Osteoblast (primary cell): Measurements from ENCODE around the gene ACVR1. TPM values are rescaled to one million over a fixed set of nuclear protein-coding genes. Genes with fewer than 3 reads are reported as not detected.
A peak's percentile ranks its signal among the peaks of the same experiment; 100 is the strongest.

Experiments
- DNase-seq: peaks from one replicate; pipeline ENCODE4 v3.0.0; 2011; ENCODE audit warnings: low spot score, mixed read lengths; ENCODE audit not compliant: insufficient read length; ENCODE audit errors: missing footprints
- H2AFZ ChIP-seq: 2 replicates; pipeline ENCODE4 v1.6.0; 2011; ENCODE audit warnings: mild to moderate bottlenecking, low read length
- H3K27ac ChIP-seq: 2 replicates; pipeline ENCODE4 v1.5.1; 2011; ENCODE audit warnings: mild to moderate bottlenecking, low read depth, low read length, moderate library complexity
- H3K27me3 ChIP-seq: 2 replicates; pipeline ENCODE4 v1.6.0; 2012; ENCODE audit warnings: mild to moderate bottlenecking, control low read depth, inconsistent platforms, low read length, moderate library complexity; ENCODE audit not compliant: insufficient read depth
- H3K36me3 ChIP-seq: 2 replicates; pipeline ENCODE4 v1.5.1; 2011; ENCODE audit warnings: mild to moderate bottlenecking, low read length, control low read depth, moderate library complexity; ENCODE audit not compliant: insufficient read depth
- H3K4me1 ChIP-seq: 2 replicates; pipeline ENCODE4 v1.5.1; 2011; ENCODE audit warnings: mild to moderate bottlenecking, low read length, control low read depth, moderate library complexity; ENCODE audit not compliant: insufficient read depth
- H3K4me2 ChIP-seq: 2 replicates; pipeline ENCODE4 v1.6.0; 2011; ENCODE audit warnings: mild to moderate bottlenecking, low read length; ENCODE audit not compliant: insufficient read depth
- H3K4me3 ChIP-seq: fragments of 200-600 bp; sonication (generic); 3 replicates; pipeline ENCODE4 v1.5.1; 2012; ENCODE audit warnings: mild to moderate bottlenecking, low read length, inconsistent platforms; ENCODE audit not compliant: insufficient read depth
- H3K79me2 ChIP-seq: 2 replicates; pipeline ENCODE4 v1.6.0; 2012; ENCODE audit warnings: mild to moderate bottlenecking, low read length, control low read depth, inconsistent platforms; ENCODE audit not compliant: insufficient read depth
- H3K9me3 ChIP-seq: 2 replicates; pipeline ENCODE4 v1.5.1; 2011; ENCODE audit warnings: low read depth, low read length, control low read depth
- H4K20me1 ChIP-seq: 2 replicates; pipeline ENCODE4 v1.6.0; 2012; ENCODE audit warnings: mild to moderate bottlenecking, low read length, control low read depth; ENCODE audit not compliant: insufficient read depth
- total RNA-seq: library from RNA; depleted of rRNA; stranded (reverse); fragments of >200 nt; gene quantifications from 2 replicates; pipeline ENCODE4 v1.2.3, GENCODE V29; 2012
- TF ChIP-seq, protein P1 (sequence below): IDR thresholded peaks from 2 replicates; pipeline ENCODE4 v1.5.1; 2011; ENCODE audit warnings: mild to moderate bottlenecking, low read depth, low read length, moderate library complexity; ENCODE audit errors: extremely low read depth

ACVR1 gene
- total RNA-seq, 1 donor = 52.5 TPM

DNA sequence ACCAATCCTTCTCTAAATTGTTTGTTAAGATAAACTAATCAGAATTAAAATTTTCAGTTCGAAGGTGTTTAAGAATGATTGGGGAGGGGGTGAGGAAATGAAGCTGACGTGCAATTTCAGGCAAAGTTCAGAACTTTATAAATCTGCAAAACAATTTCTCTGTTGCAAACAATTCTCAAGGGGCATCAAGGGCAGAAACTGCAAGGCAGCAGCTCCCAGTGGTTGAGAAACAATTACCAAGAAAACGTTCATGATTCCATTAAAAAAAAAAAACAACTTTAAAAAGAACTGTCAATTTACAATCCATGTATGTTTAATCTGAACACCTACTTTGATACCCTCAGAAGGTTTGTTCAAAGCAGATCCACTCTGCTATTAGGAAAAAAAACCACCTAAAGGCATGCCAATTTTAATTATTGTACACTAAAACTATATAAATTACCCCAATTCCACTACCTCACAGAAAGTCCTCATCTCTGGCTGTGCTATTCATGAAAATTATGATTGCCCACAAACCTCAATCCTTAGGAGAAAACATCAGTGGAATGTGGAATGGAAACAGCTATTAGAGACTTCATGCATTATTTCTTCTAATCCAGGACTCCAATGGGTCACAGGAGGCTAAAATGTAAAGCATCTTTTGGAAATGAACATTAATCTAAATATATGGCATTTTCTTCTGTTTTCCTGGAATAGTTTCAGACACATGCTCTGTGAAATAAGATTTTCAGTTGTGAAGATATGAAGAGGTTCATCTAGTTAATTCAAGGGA lies 127.6 kb downstream of the ACVR1 start:
- Histone ChIP-seq H3K9me3 (no peaks in the 10 kb centered on the region), H3K4me3 (no peak overlapping the region), H3K79me2 (peaks cover 39% of the 10 kb centered on the region), H3K27ac (peak overlapping the region; percentile 47), H2AFZ (no peak overlapping the region), H3K36me3 (peaks cover 11% of the 10 kb centered on the region), H3K4me2 (peak overlapping the region; percentile 37), H4K20me1 (no peaks in the 10 kb centered on the region), H3K27me3 (no peaks in the 10 kb centered on the region), H3K4me1 (peaks cover 40% of the 10 kb centered on the region)
- no peak for DNase-seq
- TF ChIP-seq, protein P1, sequence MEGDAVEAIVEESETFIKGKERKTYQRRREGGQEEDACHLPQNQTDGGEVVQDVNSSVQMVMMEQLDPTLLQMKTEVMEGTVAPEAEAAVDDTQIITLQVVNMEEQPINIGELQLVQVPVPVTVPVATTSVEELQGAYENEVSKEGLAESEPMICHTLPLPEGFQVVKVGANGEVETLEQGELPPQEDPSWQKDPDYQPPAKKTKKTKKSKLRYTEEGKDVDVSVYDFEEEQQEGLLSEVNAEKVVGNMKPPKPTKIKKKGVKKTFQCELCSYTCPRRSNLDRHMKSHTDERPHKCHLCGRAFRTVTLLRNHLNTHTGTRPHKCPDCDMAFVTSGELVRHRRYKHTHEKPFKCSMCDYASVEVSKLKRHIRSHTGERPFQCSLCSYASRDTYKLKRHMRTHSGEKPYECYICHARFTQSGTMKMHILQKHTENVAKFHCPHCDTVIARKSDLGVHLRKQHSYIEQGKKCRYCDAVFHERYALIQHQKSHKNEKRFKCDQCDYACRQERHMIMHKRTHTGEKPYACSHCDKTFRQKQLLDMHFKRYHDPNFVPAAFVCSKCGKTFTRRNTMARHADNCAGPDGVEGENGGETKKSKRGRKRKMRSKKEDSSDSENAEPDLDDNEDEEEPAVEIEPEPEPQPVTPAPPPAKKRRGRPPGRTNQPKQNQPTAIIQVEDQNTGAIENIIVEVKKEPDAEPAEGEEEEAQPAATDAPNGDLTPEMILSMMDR = no peak

DNA sequence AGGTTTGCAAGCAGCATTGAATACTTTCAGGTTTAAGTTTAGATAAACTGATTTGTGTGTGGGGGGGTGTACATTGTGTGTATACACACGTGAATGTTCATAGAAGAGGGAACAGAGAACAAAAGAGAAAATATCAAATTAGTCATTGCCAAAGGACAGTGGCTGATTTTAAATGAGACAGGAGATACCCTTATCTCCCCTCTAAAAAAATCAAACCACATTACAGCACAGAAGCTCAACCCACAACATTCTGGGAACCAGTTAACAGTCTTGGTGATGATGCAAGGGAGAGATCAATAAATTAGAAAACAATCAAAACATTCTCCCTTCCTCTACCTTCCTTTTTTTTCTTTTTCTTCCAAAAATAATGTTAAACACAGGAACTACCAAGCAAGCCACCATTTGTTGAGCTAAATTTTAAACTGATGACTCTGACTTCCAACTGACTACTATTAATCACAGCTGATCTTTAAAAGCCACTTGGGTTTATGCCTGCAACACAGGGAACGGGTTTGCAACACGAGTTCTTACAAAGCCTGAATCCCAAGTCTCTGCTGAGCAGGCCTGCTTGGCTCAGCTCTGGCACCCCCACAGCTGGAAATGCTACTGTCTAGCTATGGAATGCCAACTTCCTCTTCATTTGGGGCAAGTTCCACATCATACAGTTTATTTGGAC lies 128.3 kb downstream of the ACVR1 start:
- no peak overlapping the region for H2AFZ ChIP-seq
- peak overlapping the region; percentile 47 for H3K27ac ChIP-seq

DNA sequence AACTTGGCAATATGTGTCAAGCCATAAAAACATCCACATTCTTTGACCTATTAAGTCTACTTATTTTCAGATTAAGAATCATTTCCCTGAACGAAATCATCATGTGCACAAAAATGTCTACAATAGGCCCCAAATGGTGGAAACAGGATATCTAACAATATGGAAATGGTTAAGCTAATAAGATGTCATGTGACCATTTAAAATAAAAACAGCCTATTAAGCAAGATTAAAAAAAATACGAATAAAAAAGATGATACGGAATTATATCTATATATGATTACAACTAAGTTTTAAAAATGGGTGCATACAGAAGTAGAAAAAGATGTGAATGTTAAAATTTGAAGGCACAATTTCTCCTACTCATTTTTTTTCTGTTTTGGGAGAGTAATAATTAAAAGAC lies 128.8 kb downstream of the ACVR1 start:
- H3K27ac ChIP-seq = peak overlapping the region; percentile 47
- H3K9me3 ChIP-seq = no peaks in the 10 kb centered on the region
- H3K4me1 ChIP-seq = peaks cover 40% of the 10 kb centered on the region
- no peak for DNase-seq
- H3K79me2 ChIP-seq = peaks cover 35% of the 10 kb centered on the region
- peaks cover 11% of the 10 kb centered on the region for H3K36me3 ChIP-seq
- no peaks in the 10 kb centered on the region for H4K20me1 ChIP-seq
- no peaks in the 10 kb centered on the region for H3K27me3 ChIP-seq
- H2AFZ ChIP-seq = no peak overlapping the region
- H3K4me2 ChIP-seq = no peak overlapping the region
- TF ChIP-seq, protein P1 = no peak
- no peak overlapping the region for H3K4me3 ChIP-seq

More for the DNA sequence above, 128.3 kb downstream of the ACVR1 start:
- H3K36me3 ChIP-seq = peaks cover 11% of the 10 kb centered on the region
- DNase-seq = peak; percentile 47
- H3K9me3 ChIP-seq = no peaks in the 10 kb centered on the region
- H3K27me3 ChIP-seq = no peaks in the 10 kb centered on the region
- peaks cover 40% of the 10 kb centered on the region for H3K79me2 ChIP-seq
- H3K4me1 ChIP-seq = peaks cover 40% of the 10 kb centered on the region
- TF ChIP-seq, protein P1 = no peak
- H3K4me2 ChIP-seq = peak overlapping the region; percentile 37
- H4K20me1 ChIP-seq = no peaks in the 10 kb centered on the region
- no peak overlapping the region for H3K4me3 ChIP-seq
